ENCODE results near the gene TP53. TPM values are rescaled to one million over a fixed set of nuclear protein-coding genes. Genes with fewer than 3 reads are reported as not detected.
A peak's percentile ranks its signal among the peaks of the same experiment; 100 is the strongest.

Gene TP53
- total RNA-seq, 1 donor from 2014 or later: 41.7 TPM

GRCh38 chr17:7697828-7698588 is 10.7 kb upstream of the TP53 start:
- DNase-seq (no peak), ATAC-seq (no peak)
- peaks cover 5% of the 10 kb centered on the region for H3K27me3 ChIP-seq
- H3K4me1 ChIP-seq: no peaks in the 10 kb centered on the region
- no peaks in the 10 kb centered on the region for H3K9me3 ChIP-seq
- TF ChIP-seq, protein P1, sequence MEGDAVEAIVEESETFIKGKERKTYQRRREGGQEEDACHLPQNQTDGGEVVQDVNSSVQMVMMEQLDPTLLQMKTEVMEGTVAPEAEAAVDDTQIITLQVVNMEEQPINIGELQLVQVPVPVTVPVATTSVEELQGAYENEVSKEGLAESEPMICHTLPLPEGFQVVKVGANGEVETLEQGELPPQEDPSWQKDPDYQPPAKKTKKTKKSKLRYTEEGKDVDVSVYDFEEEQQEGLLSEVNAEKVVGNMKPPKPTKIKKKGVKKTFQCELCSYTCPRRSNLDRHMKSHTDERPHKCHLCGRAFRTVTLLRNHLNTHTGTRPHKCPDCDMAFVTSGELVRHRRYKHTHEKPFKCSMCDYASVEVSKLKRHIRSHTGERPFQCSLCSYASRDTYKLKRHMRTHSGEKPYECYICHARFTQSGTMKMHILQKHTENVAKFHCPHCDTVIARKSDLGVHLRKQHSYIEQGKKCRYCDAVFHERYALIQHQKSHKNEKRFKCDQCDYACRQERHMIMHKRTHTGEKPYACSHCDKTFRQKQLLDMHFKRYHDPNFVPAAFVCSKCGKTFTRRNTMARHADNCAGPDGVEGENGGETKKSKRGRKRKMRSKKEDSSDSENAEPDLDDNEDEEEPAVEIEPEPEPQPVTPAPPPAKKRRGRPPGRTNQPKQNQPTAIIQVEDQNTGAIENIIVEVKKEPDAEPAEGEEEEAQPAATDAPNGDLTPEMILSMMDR (IDR thresholded peaks at IDR 0.05): no peak
- peaks cover 9% of the 10 kb centered on the region for H3K36me3 ChIP-seq
- H3K27ac ChIP-seq: no peak overlapping the region
- intact Hi-C loops (cut with DNase I): no loop called here
- no peak overlapping the region for H3K4me3 ChIP-seq

GRCh38 chr17:7695586-7695985 is 8.3 kb upstream of the TP53 start:
- Histone ChIP-seq H3K9me3 (no peaks in the 10 kb centered on the region), H3K4me3 (no peak overlapping the region), H3K27ac (no peak overlapping the region), H3K27me3 (no peaks in the 10 kb centered on the region), H3K4me1 (no peaks in the 10 kb centered on the region), H3K36me3 (no peaks in the 10 kb centered on the region)
- intact Hi-C loops (cut with DNase I): no loop called here
- ATAC-seq (no peak), DNase-seq (no peak)
- TF ChIP-seq, protein P1 (IDR thresholded peaks at IDR 0.05): no peak

- no peaks in the 10 kb centered on the region for H3K27me3 ChIP-seq
- no peaks in the 10 kb centered on the region for H3K9me3 ChIP-seq
- intact Hi-C loops (cut with DNase I): no loop called here
- DNase-seq: no peak
- H3K4me3 ChIP-seq: peak overlapping the region; percentile 71
- H3K4me1 ChIP-seq: peaks cover 23% of the 10 kb centered on the region
- no peak for ATAC-seq
- H3K36me3 ChIP-seq: no peaks in the 10 kb centered on the region
- H3K27ac ChIP-seq: peak overlapping the region; percentile 32
- TF ChIP-seq, protein P1 (IDR thresholded peaks at IDR 0.05): no peak
Observed at GRCh38 chr17:7688808-7689316, 1.6 kb upstream of the TP53 start.

- H3K27me3 ChIP-seq: no peaks in the 10 kb centered on the region
- peak within 1 kb of the TSS; percentile 71 for H3K4me3 ChIP-seq
- DNase-seq (peak; percentile 97), ATAC-seq (peak; percentile 94)
- no peaks in the 10 kb centered on the region for H3K9me3 ChIP-seq
- H3K4me1 ChIP-seq: peaks cover 23% of the 10 kb centered on the region
- TF ChIP-seq, protein P1 (IDR thresholded peaks at IDR 0.05): peak; percentile 100
- H3K27ac ChIP-seq: peak within 1 kb of the TSS; percentile 100
- H3K36me3 ChIP-seq: no peaks in the 10 kb centered on the region
- intact Hi-C loops (cut with DNase I): no loop called here
Observed at GRCh38 chr17:7687908-7688807, 868 bp upstream of the TP53 start, which contains the start of gene WRAP53. Gene WRAP53, plus strand, starts transcription at chr17:7688477. Its CDS starts 172 bp downstream, at chr17:7688649.

DNA sequence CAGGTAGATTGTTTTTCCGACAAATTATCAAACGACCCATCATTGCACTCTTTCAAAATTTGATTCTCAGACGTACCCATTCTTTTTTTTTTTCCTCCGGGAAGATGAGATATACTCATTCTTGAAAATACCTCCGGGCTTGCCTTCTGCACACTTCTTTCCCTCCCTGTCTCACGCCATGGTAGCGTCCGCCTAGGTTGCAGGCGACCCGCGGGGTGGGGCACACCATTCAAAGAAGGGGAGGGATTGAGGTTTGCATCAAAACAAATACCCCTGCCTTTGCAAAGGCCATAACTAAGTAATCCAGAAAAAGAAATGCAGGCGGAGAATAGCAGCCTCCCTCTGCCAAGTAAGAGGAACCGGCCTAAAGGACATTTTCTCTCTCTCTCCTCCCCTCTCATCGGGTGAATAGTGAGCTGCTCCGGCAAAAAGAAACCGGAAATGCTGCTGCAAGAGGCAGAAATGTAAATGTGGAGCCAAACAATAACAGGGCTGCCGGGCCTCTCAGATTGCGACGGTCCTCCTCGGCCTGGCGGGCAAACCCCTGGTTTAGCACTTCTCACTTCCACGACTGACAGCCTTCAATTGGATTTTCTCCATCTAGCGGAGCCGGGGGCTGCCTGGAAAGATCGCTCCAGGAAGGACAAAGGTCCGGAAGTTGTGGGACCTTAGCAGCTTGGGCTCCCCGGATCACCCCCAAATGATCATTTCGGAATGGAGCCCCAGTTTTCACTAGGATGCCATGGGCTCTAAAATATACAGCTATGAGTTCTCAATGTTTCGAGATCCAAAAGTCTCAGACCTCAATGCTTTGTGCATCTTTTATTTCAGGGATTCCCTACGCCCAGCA is 843 bp downstream of the TP53 start:
- DNase-seq: peak; percentile 86
- TF ChIP-seq, protein P1 (IDR thresholded peaks at IDR 0.05): no peak
- intact Hi-C loops (cut with DNase I): no loop called here

More for the DNA sequence above, 843 bp downstream of the TP53 start:
- peaks cover 23% of the 10 kb centered on the region for H3K4me1 ChIP-seq
- no peaks in the 10 kb centered on the region for H3K36me3 ChIP-seq
- peak overlapping the region; percentile 71 for H3K4me3 ChIP-seq
- no peaks in the 10 kb centered on the region for H3K9me3 ChIP-seq
- no peaks in the 10 kb centered on the region for H3K27me3 ChIP-seq
- H3K27ac ChIP-seq: peak overlapping the region; percentile 100
- ATAC-seq: peak; percentile 58

All from upper lobe of right lung (tissue), 1 donor.